ENCODE data around the gene FCRL1. TPM values are rescaled to one million over a fixed set of nuclear protein-coding genes. Genes with fewer than 3 reads are reported as not detected.

FCRL1 gene
- total and polyA plus RNA-seq, 2 of the 8 experiments (the other 6 are each of a cell fraction or from before 2014, with no cell fraction given), result not detected

DNA sequence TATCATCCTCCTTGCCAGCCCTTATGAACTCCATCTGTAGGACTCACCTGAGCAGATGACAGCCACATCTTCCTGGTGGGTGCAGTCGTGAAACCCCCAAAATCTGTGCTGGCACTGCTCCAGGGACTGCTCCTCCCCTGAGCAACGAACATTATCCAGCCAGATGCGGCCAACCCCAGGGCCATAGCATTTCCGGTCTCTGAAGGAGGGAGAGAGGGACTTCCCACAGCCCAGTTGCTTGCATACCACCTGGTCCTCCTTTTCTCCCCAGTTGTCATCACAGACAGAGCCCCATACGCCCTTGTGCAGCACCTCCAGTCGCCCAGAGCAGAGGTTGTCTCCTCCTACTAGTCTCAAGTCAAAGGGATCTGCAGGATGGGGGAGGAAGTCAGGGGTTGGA lies 13.2 kb upstream of the FCRL1 start:
- Histone ChIP-seq H3K14ac (ENCODE audit: insufficient read length) (no peak overlapping the region), H3K4me3 (ENCODE audit: extremely low read depth in 1 of 4, insufficient read depth in 2 of 4, low read depth in 3 of 4, low read length in 4 of 4) (no peak overlapping the region), H3K36me3 (ENCODE audit: control insufficient read depth in 2 of 4, insufficient read depth in 4 of 4, low read length in 3 of 4) (no peaks in the 10 kb centered on the region), H3K79me1 (ENCODE audit: low read depth, low read length) (no peaks in the 10 kb centered on the region), H3K9ac (replicated peaks in 1 of 4; ENCODE audit: extremely low read depth in 1 of 4, low read depth in 3 of 4, low read length in 3 of 4) (no peak overlapping the region), H4K20me1 (replicated peaks in 1 of 2; ENCODE audit: control insufficient read depth in 1 of 2, insufficient read depth in 2 of 2, low read length in 2 of 2) (no peaks in the 10 kb centered on the region), H4K5ac (ENCODE audit: insufficient read length, low read depth, low read length) (no peak overlapping the region), H2BK120ac (replicated peaks; ENCODE audit: low read depth, low read length) (no peak overlapping the region), H2BK5ac (ENCODE audit: low read depth, low read length) (no peak overlapping the region), H3K18ac (ENCODE audit: extremely low read depth, low read length) (no peak overlapping the region), H3K79me2 (ENCODE audit: control insufficient read depth in 1 of 2, insufficient read depth in 2 of 2, low read length in 2 of 2) (no peaks in the 10 kb centered on the region), H2BK20ac (ENCODE audit: low read length) (no peak overlapping the region), H3K23ac (ENCODE audit: insufficient read length) (no peak overlapping the region), H2AFZ (ENCODE audit: low read length) (no peak overlapping the region), H4K91ac (replicated peaks; ENCODE audit: insufficient read length, low read length) (no peak overlapping the region), H3K56ac (replicated peaks; ENCODE audit: insufficient read length, low read depth, low read length) (no peak overlapping the region), H4K8ac (ENCODE audit: extremely low read depth, insufficient read depth, low read length) (no peak overlapping the region), H3K27me3 (replicated peaks in 1 of 4; ENCODE audit: control insufficient read depth in 3 of 4, extremely low read depth in 1 of 4, insufficient read depth in 3 of 4, low read length in 3 of 4) (no peaks in the 10 kb centered on the region), H2BK15ac (ENCODE audit: low read length) (no peak overlapping the region), H3K4me1 (replicated peaks in 1 of 4; ENCODE audit: control insufficient read depth in 3 of 4, insufficient read depth in 4 of 4, low read length in 3 of 4) (no peaks in the 10 kb centered on the region), H3K9me3 (ENCODE audit: insufficient read depth in 2 of 2, low read depth in 1 of 2, low read length in 1 of 2) (no peaks in the 10 kb centered on the region), H2AK5ac (ENCODE audit: low read depth, low read length) (no peak overlapping the region), H3K27ac (ENCODE audit: low read depth, low read length) (no peak overlapping the region), H3K23me2 (ENCODE audit: low read depth, low read length) (no peaks in the 10 kb centered on the region), H3K4me2 (ENCODE audit: insufficient read depth in 1 of 2, low read depth in 2 of 2, low read length in 2 of 2) (no peak overlapping the region), H2BK12ac (ENCODE audit: low read depth, low read length) (no peak overlapping the region), H3K4ac (replicated peaks; ENCODE audit: insufficient read length, low read depth, low read length) (no peak overlapping the region)
- ChIA-PET CTCF (ENCODE audit: partially characterized antibody) (no interaction called here), POLR2A (ENCODE audit: partially characterized antibody) (no interaction called here)
- DNase-seq (ENCODE audit: low read depth in 1 of 2, low spot score in 2 of 2), result no peak
- 84% methylated on average over 6 of the region's 6 CpGs; no CpG with 5 or more reads in 1 of the 2 experiments for WGBS, 2 experiments (ENCODE audit: extremely low coverage in 1 of 2, insufficient coverage in 1 of 2, insufficient read length in 1 of 2, insufficient replicate concordance in 2 of 2, low coverage in 1 of 2, low lambda C conversion rate in 2 of 2, missing lambda C conversion rate in 1 of 2)
- FAIRE-seq, result no peak
- TF ChIP-seq TEAD4 (IDR thresholded peaks at IDR 0.05; ENCODE audit: low read depth, low read length), result no peak

All from H1 (cell line).